ENCODE results near the gene AMH. TPM values are rescaled to one million over a fixed set of nuclear protein-coding genes. Genes with fewer than 3 reads are reported as not detected.
A peak's percentile ranks its signal among the peaks of the same experiment; 100 is the strongest.

The AMH gene
- total RNA-seq, 1 donor from 2014 or later, result 79.1 TPM

- Mint-ChIP-seq H3K27ac (ENCODE audit: unreplicated experiment) (no peak overlapping the region), H3K4me1 (no peaks in the 10 kb centered on the region), H3K27me3 (ENCODE audit: low read depth) (no peaks in the 10 kb centered on the region), H3K4me3 (no peak overlapping the region), H3K9me3 (no peaks in the 10 kb centered on the region), H3K36me3 (ENCODE audit: low read depth) (peaks cover 5% of the 10 kb centered on the region)
- DNase-seq (ENCODE audit: low read depth, low spot score), result no peak
- TF ChIP-seq CTCF (conservative IDR thresholded peaks at IDR 0.05), result no peak
Measured at GRCh38 chr19:2210987-2211740, 38.0 kb upstream of the AMH start.

GRCh38 chr19:2212861-2213711 lies 36.0 kb upstream of the AMH start:
- Mint-ChIP-seq H3K36me3 (ENCODE audit: low read depth) (peaks cover 9% of the 10 kb centered on the region), H3K4me1 (no peaks in the 10 kb centered on the region), H3K27ac (ENCODE audit: unreplicated experiment) (no peak overlapping the region), H3K27me3 (ENCODE audit: low read depth) (no peaks in the 10 kb centered on the region), H3K4me3 (no peak overlapping the region), H3K9me3 (no peaks in the 10 kb centered on the region)
- DNase-seq (ENCODE audit: low read depth, low spot score), result no peak
- TF ChIP-seq CTCF (conservative IDR thresholded peaks at IDR 0.05), result no peak

- no peaks in the 10 kb centered on the region for H3K27me3 Mint-ChIP-seq (ENCODE audit: low read depth)
- no peak for DNase-seq (ENCODE audit: low read depth, low spot score)
- H3K4me1 Mint-ChIP-seq, result no peaks in the 10 kb centered on the region
- H3K27ac Mint-ChIP-seq (ENCODE audit: unreplicated experiment), result no peak overlapping the region
- H3K9me3 Mint-ChIP-seq, result no peaks in the 10 kb centered on the region
- no peak overlapping the region for H3K4me3 Mint-ChIP-seq
- no peak for TF ChIP-seq CTCF (conservative IDR thresholded peaks at IDR 0.05)
- peaks cover 9% of the 10 kb centered on the region for H3K36me3 Mint-ChIP-seq (ENCODE audit: low read depth)
Measured at GRCh38 chr19:2213799-2214198, 35.3 kb upstream of the AMH start.

GRCh38 chr19:2214251-2214650 lies 34.9 kb upstream of the AMH start:
- Mint-ChIP-seq H3K36me3 (ENCODE audit: low read depth) (peaks cover 9% of the 10 kb centered on the region), H3K27me3 (ENCODE audit: low read depth) (no peaks in the 10 kb centered on the region), H3K27ac (ENCODE audit: unreplicated experiment) (no peak overlapping the region), H3K9me3 (no peaks in the 10 kb centered on the region), H3K4me1 (no peaks in the 10 kb centered on the region), H3K4me3 (no peak overlapping the region)
- no peak for DNase-seq (ENCODE audit: low read depth, low spot score)
- no peak for TF ChIP-seq CTCF (conservative IDR thresholded peaks at IDR 0.05)

GRCh38 chr19:2215281-2215751 lies 33.8 kb upstream of the AMH start:
- H3K9me3 Mint-ChIP-seq, result no peaks in the 10 kb centered on the region
- no peak overlapping the region for H3K27ac Mint-ChIP-seq (ENCODE audit: unreplicated experiment)
- H3K4me1 Mint-ChIP-seq, result no peaks in the 10 kb centered on the region
- H3K36me3 Mint-ChIP-seq (ENCODE audit: low read depth), result peaks cover 9% of the 10 kb centered on the region
- TF ChIP-seq CTCF (conservative IDR thresholded peaks at IDR 0.05), result no peak
- no peak for DNase-seq (ENCODE audit: low read depth, low spot score)
- no peaks in the 10 kb centered on the region for H3K27me3 Mint-ChIP-seq (ENCODE audit: low read depth)
- peak overlapping the region; percentile 27 for H3K4me3 Mint-ChIP-seq

Data from neural crest cell (in vitro differentiated cells).